Loucy (cell line): ENCODE measurements around the gene SDK2.

ENCODE experiments used
- CTCF ChIP-seq: fragments of 200-600 bp; sonication (generic); conservative IDR thresholded peaks from 2 replicates; pipeline ENCODE4 v1.5.1; 2014; ENCODE audit warnings: mild to moderate bottlenecking, antibody characterized with exemption, low read length
- EZH2phosphoT487 ChIP-seq: fragments of 200-600 bp; IDR thresholded peaks from 2 replicates; pipeline ENCODE4 v1.6.1; 2018; ENCODE audit warnings: antibody characterized with exemption, mild to moderate bottlenecking, moderate library complexity, borderline replicate concordance

- TF ChIP-seq CTCF = no peak
- no peak for TF ChIP-seq EZH2phosphoT487
These were observed 110.5 kb downstream of the SDK2 start for GRCh38 chr17:73533781-73534180.
